H9 (cell line): ENCODE results near the gene HYAL3. TPM values are rescaled to one million over a fixed set of nuclear protein-coding genes. Genes with fewer than 3 reads are reported as not detected.

Experiments
- DNase-seq: peaks from one replicate; pipeline ENCODE4 v3.0.0-alpha.2; 2017
- H2AFZ ChIP-seq: one replicate; pipeline ENCODE4 v1.6.1; 2013; ENCODE audit warnings: mild to moderate bottlenecking, low read length, control low read depth, moderate library complexity
- H2AK5ac ChIP-seq: 2 replicates; pipeline ENCODE4 v1.6.1; 2013; ENCODE audit warnings: low read length, control low read depth, mixed read lengths; ENCODE audit not compliant: insufficient read length
- H2BK120ac ChIP-seq: one replicate; pipeline ENCODE4 v1.6.1; 2013; ENCODE audit warnings: low read depth, mild to moderate bottlenecking, low read length, control low read depth, inconsistent platforms; ENCODE audit not compliant: poor library complexity, severe bottlenecking
- H2BK12ac ChIP-seq: 2 replicates; pipeline ENCODE4 v1.6.1; 2013; ENCODE audit warnings: low read length, control low read depth, mixed read lengths, low read depth; ENCODE audit not compliant: insufficient read length
- H2BK15ac ChIP-seq: 2 replicates; pipeline ENCODE4 v1.6.1; 2013; ENCODE audit warnings: low read depth, low read length, control low read depth
- H2BK20ac ChIP-seq: one replicate; pipeline ENCODE4 v1.6.1; 2013; ENCODE audit warnings: low read depth, mild to moderate bottlenecking, low read length, control low read depth, inconsistent platforms; ENCODE audit not compliant: poor library complexity, severe bottlenecking
- H2BK5ac ChIP-seq: 2 replicates; pipeline ENCODE4 v1.6.1; 2013; ENCODE audit warnings: low read length, control low read depth, mixed read lengths; ENCODE audit not compliant: insufficient read length
- H3K14ac ChIP-seq: 2 replicates; pipeline ENCODE4 v1.6.1; 2013; ENCODE audit warnings: low read length, control low read depth; ENCODE audit not compliant: insufficient read depth
- H3K18ac ChIP-seq: 2 replicates; pipeline ENCODE4 v1.6.1; 2013; ENCODE audit warnings: low read depth, mild to moderate bottlenecking, mixed read lengths, low read length, control low read depth; ENCODE audit not compliant: insufficient read length
- H3K23ac ChIP-seq: 2 replicates; pipeline ENCODE4 v1.6.1; 2013; ENCODE audit warnings: low read length, control low read depth, mixed read lengths, low read depth; ENCODE audit not compliant: insufficient read length
- H3K23me2 ChIP-seq: 2 replicates; pipeline ENCODE4 v1.6.1; 2013; ENCODE audit warnings: low read depth, mild to moderate bottlenecking, mixed read lengths, low read length, control low read depth; ENCODE audit not compliant: insufficient read length, poor library complexity, severe bottlenecking
- H3K27ac ChIP-seq: 2 replicates; pipeline ENCODE4 v1.5.1; 2013; ENCODE audit warnings: low read length, control low read depth, mixed read lengths, low read depth; ENCODE audit not compliant: insufficient read length
- H3K27me3 ChIP-seq: 2 replicates; pipeline ENCODE4 v1.6.1; 2013; ENCODE audit warnings: low read length, control low read depth, inconsistent platforms; ENCODE audit not compliant: insufficient read depth
- H3K4ac ChIP-seq: 2 replicates; pipeline ENCODE4 v1.6.1; 2013; ENCODE audit warnings: low read depth, mild to moderate bottlenecking, control low read depth, inconsistent platforms, low read length, moderate library complexity
- H3K4me1 ChIP-seq: 2 replicates; pipeline ENCODE4 v1.6.1; 2013; ENCODE audit warnings: low read length, control low read depth, inconsistent platforms; ENCODE audit not compliant: insufficient read depth
- H3K4me2 ChIP-seq: 2 replicates; pipeline ENCODE4 v1.6.1; 2013; ENCODE audit warnings: low read length, control low read depth, mixed read lengths; ENCODE audit not compliant: insufficient read length, insufficient read depth
- H3K56ac ChIP-seq: 2 replicates; pipeline ENCODE4 v1.6.1; 2013; ENCODE audit warnings: low read depth, mild to moderate bottlenecking, mixed read lengths, low read length, control low read depth; ENCODE audit not compliant: insufficient read length
- H3K79me1 ChIP-seq: 2 replicates; pipeline ENCODE4 v1.6.1; 2013; ENCODE audit warnings: low read depth, mild to moderate bottlenecking, moderate library complexity, low read length, control low read depth, inconsistent platforms; ENCODE audit not compliant: insufficient read depth, poor library complexity, severe bottlenecking
- H3K79me2 ChIP-seq: 2 replicates; pipeline ENCODE4 v1.6.1; 2013; ENCODE audit warnings: low read length, control low read depth, inconsistent platforms; ENCODE audit not compliant: insufficient read depth
- H3K9ac ChIP-seq: 2 replicates; pipeline ENCODE4 v1.6.1; 2013; ENCODE audit warnings: low read length, control low read depth, mixed read lengths; ENCODE audit not compliant: insufficient read length; ENCODE audit errors: extremely low read depth
- H3K9me3 ChIP-seq: one replicate; pipeline ENCODE4 v1.6.1; 2013; ENCODE audit warnings: low read depth, low read length, inconsistent platforms; ENCODE audit not compliant: control insufficient read depth
- H3T11ph ChIP-seq: one replicate; pipeline ENCODE4 v1.6.1; 2013; ENCODE audit warnings: mild to moderate bottlenecking, low read length, control low read depth, inconsistent platforms
- H4K20me1 ChIP-seq: one replicate; pipeline ENCODE4 v1.6.1; 2013; ENCODE audit not compliant: control insufficient read depth, insufficient read length, insufficient read depth
- H4K5ac ChIP-seq: 2 replicates; pipeline ENCODE4 v1.6.1; 2013; ENCODE audit warnings: low read depth, mild to moderate bottlenecking, mixed read lengths, low read length, control low read depth; ENCODE audit not compliant: insufficient read length
- H4K8ac ChIP-seq: replicated peaks from 2 replicates; pipeline ENCODE4 v1.6.1; 2013; ENCODE audit warnings: low read length, control low read depth, mixed read lengths, low read depth; ENCODE audit not compliant: insufficient read length
- H4K91ac ChIP-seq: 2 replicates; pipeline ENCODE4 v1.6.1; 2013; ENCODE audit warnings: low read depth, mild to moderate bottlenecking, moderate library complexity, mixed read lengths, low read length, control low read depth; ENCODE audit not compliant: insufficient read length
- H3K27ac Mint-ChIP-seq, 3 experiments: 2 replicates in 2 of 3; 3 replicates in 1 of 3; pipeline ENCODE4 v1.8.0; 2020 to 2021; ENCODE audit warnings: mixed read lengths in 3 of 3, mild to moderate bottlenecking in 1 of 3, moderate library complexity in 1 of 3
- H3K27me3 Mint-ChIP-seq: 2 replicates; pipeline ENCODE4 v1.8.0; 2021; ENCODE audit warnings: low read depth, mild to moderate bottlenecking, moderate library complexity, mixed read lengths
- H3K36me3 Mint-ChIP-seq, 3 experiments: 2 replicates in 2 of 3; 3 replicates in 1 of 3; pipeline ENCODE4 v1.8.0; 2020 to 2021; ENCODE audit warnings: low read depth in 3 of 3, mixed read lengths in 3 of 3; ENCODE audit not compliant: insufficient read depth in 1 of 3
- H3K4me1 Mint-ChIP-seq, 2 experiments: 2 replicates each; pipeline ENCODE4 v1.8.0; 2020; ENCODE audit warnings: mixed read lengths in 2 of 2
- H3K4me3 Mint-ChIP-seq, 2 experiments: 2 replicates in 1 of 2; 3 replicates in 1 of 2; pipeline ENCODE4 v1.8.0; 2020 to 2021; ENCODE audit warnings: mild to moderate bottlenecking in 2 of 2, mixed read lengths in 2 of 2, moderate library complexity in 1 of 2
- H3K9me3 Mint-ChIP-seq, 2 experiments: 2 replicates in 1 of 2; 3 replicates in 1 of 2; pipeline ENCODE4 v1.8.0; 2020; ENCODE audit warnings: mild to moderate bottlenecking in 2 of 2, mixed read lengths in 2 of 2, moderate library complexity in 1 of 2
- CTCF ChIP-seq: fragments of 200-600 bp; sonication (generic); conservative IDR thresholded peaks from 3 replicates; pipeline ENCODE4 v1.8.0; 2021; ENCODE audit warnings: antibody characterized with exemption, mild to moderate bottlenecking
- WGBS: extraction: QIAGEN DNeasy Blood & Tissue Kit; methylation state at CpG from one replicate; pipeline ENCODE4 v1.1.7; 2013; ENCODE audit warnings: missing lambda C conversion rate, low lambda C conversion rate, mixed read lengths; ENCODE audit not compliant: insufficient read length; ENCODE audit errors: extremely low coverage; 5-methylcytosine and 5-hydroxymethylcytosine counted together
- total RNA-seq: library from RNA; stranded (reverse); gene quantifications from 2 replicates; pipeline ENCODE4 v1.2.1, GENCODE V29; 2021

HYAL3 gene
- total RNA-seq, 1 experiment from 2014 or later = 3.1 TPM

- no peaks in the 10 kb centered on the region for H3K9me3 Mint-ChIP-seq
- H3K4ac ChIP-seq = no peak within 1 kb of the TSS
- no peak within 1 kb of the TSS for H3K56ac ChIP-seq
- no peak within 1 kb of the TSS for H2BK5ac ChIP-seq
- H3K4me1 Mint-ChIP-seq = peaks cover 12 to 17% of the 10 kb centered on the region in 2 experiments
- no peak within 1 kb of the TSS for H4K8ac ChIP-seq
- no peak within 1 kb of the TSS for H3K9ac ChIP-seq
- H2BK20ac ChIP-seq = no peak within 1 kb of the TSS
- no peak within 1 kb of the TSS for H4K5ac ChIP-seq
- H3K79me2 ChIP-seq = no peaks in the 10 kb centered on the region
- no peak within 1 kb of the TSS for H2BK12ac ChIP-seq
- H3K27ac Mint-ChIP-seq = no peak within 1 kb of the TSS
- H4K20me1 ChIP-seq = no peaks in the 10 kb centered on the region
- H3K14ac ChIP-seq = 0 out of 2 replicates have a peak within 1 kb of the TSS, but pooled peaks have one; percentile 60
- H3K23me2 ChIP-seq = peaks cover 15% of the 10 kb centered on the region
- H3K4me2 ChIP-seq = peak within 1 kb of the TSS; percentile 62
- no peak within 1 kb of the TSS for H2BK120ac ChIP-seq
- peak; percentile 87 for DNase-seq
- no peaks in the 10 kb centered on the region for H3K9me3 ChIP-seq
- no peak within 1 kb of the TSS for H2AK5ac ChIP-seq
- H2AFZ ChIP-seq = no peak within 1 kb of the TSS
- H3K36me3 Mint-ChIP-seq = peaks cover 6 to 15% (median 7%) of the 10 kb centered on the region in 3 experiments; a peak in 6 of 7 replicates
- no peak within 1 kb of the TSS for H3K27ac ChIP-seq
- no peak within 1 kb of the TSS for H3T11ph ChIP-seq
- no peaks in the 10 kb centered on the region for H3K4me1 ChIP-seq
- H4K91ac ChIP-seq = no peak within 1 kb of the TSS
- TF ChIP-seq CTCF = no peak
- no peak within 1 kb of the TSS for H3K23ac ChIP-seq
- H3K18ac ChIP-seq = no peak within 1 kb of the TSS
- H3K27me3 ChIP-seq = peaks cover 11% of the 10 kb centered on the region; the same call in 1 of the 2 replicates
- H3K27me3 Mint-ChIP-seq = peaks cover 53% of the 10 kb centered on the region
- no peak within 1 kb of the TSS for H2BK15ac ChIP-seq
- H3K4me3 Mint-ChIP-seq = peak within 1 kb of the TSS; percentile 57 to 70
- no peaks in the 10 kb centered on the region for H3K79me1 ChIP-seq
- WGBS = no CpG with 5 or more reads among the region's 45 CpGs
These were observed 46.5 kb upstream of the HYAL3 start, which contains the start of gene ZMYND10 for GRCh38 chr3:50345586-50346234. Gene ZMYND10, minus strand, starts transcription at chr3:50345732. Its CDS starts 153 bp downstream, at chr3:50345579.
